ENCODE data around the gene ERC2. TPM values are rescaled to one million over a fixed set of nuclear protein-coding genes. Genes with fewer than 3 reads are reported as not detected.

The ERC2 gene
- total and polyA plus RNA-seq, 7 experiments from 2014 or later, result not detected

DNA sequence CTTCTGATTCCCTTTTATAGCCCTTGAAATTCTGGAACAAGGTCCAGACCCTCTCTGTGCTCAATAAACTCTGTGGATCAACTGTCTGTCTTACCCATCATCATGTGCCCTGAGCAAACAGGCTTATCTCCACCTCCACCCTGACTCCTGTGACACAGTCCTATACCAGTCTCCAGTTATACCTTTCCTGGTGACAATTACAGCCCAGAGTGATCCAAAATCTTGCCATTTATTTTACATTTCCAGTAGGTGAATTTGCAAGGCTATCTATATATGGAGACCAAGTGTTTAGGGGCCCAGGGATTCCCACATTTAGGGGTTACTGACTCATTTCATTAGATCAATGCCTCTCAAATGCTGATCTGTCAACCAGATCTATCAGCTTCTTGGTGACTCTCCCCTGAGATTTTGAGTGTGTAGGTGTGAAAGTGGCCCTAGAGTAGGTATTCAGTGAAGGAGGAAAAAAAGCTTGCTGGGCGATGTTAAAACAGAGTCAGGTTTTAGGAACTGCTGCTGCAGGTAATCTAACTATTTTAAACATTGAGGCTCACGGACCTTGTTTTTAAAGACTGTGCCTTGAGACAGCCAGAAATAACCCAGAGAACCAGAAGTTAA lies 751.5 kb downstream of the ERC2 start:
- H3K4me3 ChIP-seq (ENCODE audit: low read length), result no peak overlapping the region
- no peaks in the 10 kb centered on the region for H3K36me3 Mint-ChIP-seq

DNA sequence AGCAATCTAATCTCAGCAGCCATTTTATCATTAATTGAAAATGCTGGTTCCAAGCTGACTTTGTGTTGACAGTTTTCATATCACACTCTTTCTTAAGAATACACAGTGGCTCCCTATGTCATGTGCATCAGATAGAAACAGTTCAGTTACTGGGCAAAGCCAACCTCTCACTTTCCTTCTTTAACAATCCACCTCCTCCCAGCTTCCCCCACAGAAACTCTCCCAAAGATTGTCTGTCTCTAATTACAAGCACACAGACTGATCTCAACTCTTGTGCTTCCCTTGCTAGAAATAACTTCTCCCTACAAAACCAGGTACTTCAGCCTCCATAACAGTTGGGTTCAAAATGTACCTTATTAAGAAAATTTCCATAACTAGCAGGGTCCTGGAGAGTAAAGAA lies 752.2 kb downstream of the ERC2 start:
- ChIA-PET CTCF (no interaction called here), POLR2A (no interaction called here)
- Histone ChIP-seq H3K36me3 (ENCODE audit: control insufficient read depth in 2 of 3, insufficient read depth in 3 of 3, low read length in 3 of 3) (no peaks in the 10 kb centered on the region), H3K27me3 (ENCODE audit: control insufficient read depth in 2 of 2, insufficient read depth in 2 of 2, low read length in 2 of 2) (no peaks in the 10 kb centered on the region), H3K4me1 (ENCODE audit: control insufficient read depth in 2 of 2, insufficient read depth in 2 of 2, low read length in 2 of 2) (no peaks in the 10 kb centered on the region), H3K9me3 (ENCODE audit: control insufficient read depth in 2 of 3, low read length in 3 of 3) (no peaks in the 10 kb centered on the region), H3K27ac (ENCODE audit: low read depth, low read length) (no peak overlapping the region), H3K4me3 (ENCODE audit: low read length) (no peak overlapping the region)
- Mint-ChIP-seq H3K36me3 (no peaks in the 10 kb centered on the region), H3K27ac (no peak overlapping the region), H3K4me1 (no peaks in the 10 kb centered on the region), H3K4me3 (no peak overlapping the region), H3K27me3 (peaks cover 0 to 6% (median 0%) of the 10 kb centered on the region in 5 donors), H3K9me3 (peaks cover 0 to 4% (median 0%) of the 10 kb centered on the region in 11 donors)
- intact Hi-C loops (cut with micrococcal nuclease), result no loop called here
- DNase-seq (no peak), ATAC-seq (no peak)

More for the DNA sequence above, 751.5 kb downstream of the ERC2 start:
- POLR2A ChIA-PET, result no interaction called here
- Histone ChIP-seq H3K27me3 (ENCODE audit: control insufficient read depth in 2 of 2, insufficient read depth in 2 of 2, low read length in 2 of 2) (no peaks in the 10 kb centered on the region), H3K4me1 (ENCODE audit: control insufficient read depth in 2 of 2, insufficient read depth in 2 of 2, low read length in 2 of 2) (no peaks in the 10 kb centered on the region), H3K27ac (ENCODE audit: low read depth, low read length) (no peak overlapping the region), H3K36me3 (ENCODE audit: control insufficient read depth in 2 of 3, insufficient read depth in 3 of 3, low read length in 3 of 3) (no peaks in the 10 kb centered on the region), H3K9me3 (ENCODE audit: control insufficient read depth in 2 of 3, low read length in 3 of 3) (no peaks in the 10 kb centered on the region)
- no peak for ATAC-seq
- H3K9me3 Mint-ChIP-seq, result peaks cover 0 to 4% (median 0%) of the 10 kb centered on the region in 11 donors
- DNase-seq, result no peak
- intact Hi-C loops (cut with micrococcal nuclease), result no loop called here
- no peaks in the 10 kb centered on the region for H3K4me1 Mint-ChIP-seq
- CTCF ChIA-PET, result no interaction called here
- no peak overlapping the region for H3K27ac Mint-ChIP-seq
- H3K4me3 Mint-ChIP-seq, result no peak overlapping the region
- peaks cover 0 to 6% (median 0%) of the 10 kb centered on the region in 5 donors for H3K27me3 Mint-ChIP-seq

DNA sequence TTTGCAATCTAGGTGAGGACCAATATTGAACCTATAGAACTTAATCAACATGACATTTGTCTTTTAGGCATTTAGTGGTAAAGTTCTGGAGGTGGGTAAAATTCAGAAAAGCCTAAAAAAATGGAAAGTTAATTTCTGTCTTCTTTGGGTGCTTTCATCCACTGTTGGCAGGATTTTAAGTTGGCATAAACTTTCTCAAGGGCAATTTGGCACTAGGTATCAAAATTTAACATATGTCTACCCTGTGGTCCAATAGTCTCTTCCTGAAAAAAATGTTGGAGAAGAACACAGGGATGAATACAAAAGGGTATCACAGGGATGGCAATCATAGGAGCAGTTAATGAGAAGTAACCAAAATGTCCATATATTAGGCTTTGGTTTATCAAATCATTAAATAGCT lies 754.2 kb downstream of the ERC2 start:
- H3K27me3 Mint-ChIP-seq, result peaks cover 0 to 6% (median 0%) of the 10 kb centered on the region in 5 donors
- intact Hi-C loops (cut with micrococcal nuclease), result no loop called here
- Histone ChIP-seq H3K4me3 (ENCODE audit: low read length) (no peak overlapping the region), H3K4me1 (ENCODE audit: control insufficient read depth in 2 of 2, insufficient read depth in 2 of 2, low read length in 2 of 2) (no peaks in the 10 kb centered on the region), H3K27me3 (ENCODE audit: control insufficient read depth in 2 of 2, insufficient read depth in 2 of 2, low read length in 2 of 2) (no peaks in the 10 kb centered on the region), H3K36me3 (ENCODE audit: control insufficient read depth in 2 of 3, insufficient read depth in 3 of 3, low read length in 3 of 3) (no peaks in the 10 kb centered on the region), H3K9me3 (ENCODE audit: control insufficient read depth in 2 of 3, low read length in 3 of 3) (no peaks in the 10 kb centered on the region), H3K27ac (ENCODE audit: low read depth, low read length) (no peak overlapping the region)
- no peak overlapping the region for H3K27ac Mint-ChIP-seq
- POLR2A ChIA-PET, result no interaction called here
- H3K4me1 Mint-ChIP-seq, result no peaks in the 10 kb centered on the region
- ATAC-seq, result no peak
- DNase-seq, result no peak
- no peaks in the 10 kb centered on the region for H3K36me3 Mint-ChIP-seq
- peaks cover 0 to 4% (median 0%) of the 10 kb centered on the region in 11 donors for H3K9me3 Mint-ChIP-seq
- no peak overlapping the region for H3K4me3 Mint-ChIP-seq
- CTCF ChIA-PET, result no interaction called here

DNA sequence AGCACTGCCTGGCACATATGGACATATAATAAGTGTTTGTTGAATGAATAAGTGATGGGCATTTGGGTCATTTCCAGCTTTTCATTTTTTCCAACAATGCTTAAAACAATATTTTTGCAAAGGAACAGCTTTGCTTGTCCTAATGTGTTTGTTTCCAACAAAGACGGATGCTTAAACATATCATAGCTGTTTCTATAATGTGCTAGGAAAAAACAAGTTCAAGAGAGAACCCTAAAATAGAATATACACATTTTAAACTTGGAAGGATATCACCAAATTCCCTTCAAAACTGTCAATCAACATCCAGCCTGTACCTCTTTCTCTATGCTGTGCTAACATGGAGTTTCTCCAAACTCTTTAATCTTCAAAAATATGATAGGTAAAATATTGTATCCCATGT lies 756.6 kb downstream of the ERC2 start:
- H3K4me3 ChIP-seq (ENCODE audit: low read length), result no peak overlapping the region
- no peak overlapping the region for H3K27ac Mint-ChIP-seq
- no peaks in the 10 kb centered on the region for H3K9me3 ChIP-seq (ENCODE audit: control insufficient read depth in 2 of 3, low read length in 3 of 3)
- peaks cover 0 to 4% (median 0%) of the 10 kb centered on the region in 11 donors for H3K9me3 Mint-ChIP-seq
- H3K4me3 Mint-ChIP-seq, result no peak overlapping the region
- ChIA-PET CTCF (no interaction called here), POLR2A (no interaction called here)
- no peaks in the 10 kb centered on the region for H3K36me3 Mint-ChIP-seq
- H3K27ac ChIP-seq (ENCODE audit: low read depth, low read length), result no peak overlapping the region
- H3K4me1 ChIP-seq (ENCODE audit: control insufficient read depth in 2 of 2, insufficient read depth in 2 of 2, low read length in 2 of 2), result no peaks in the 10 kb centered on the region
- no peaks in the 10 kb centered on the region for H3K27me3 ChIP-seq (ENCODE audit: control insufficient read depth in 2 of 2, insufficient read depth in 2 of 2, low read length in 2 of 2)
- ATAC-seq (no peak), DNase-seq (no peak)
- peaks cover 0 to 6% (median 3%) of the 10 kb centered on the region in 5 donors for H3K27me3 Mint-ChIP-seq
- H3K4me1 Mint-ChIP-seq, result no peaks in the 10 kb centered on the region
- no peaks in the 10 kb centered on the region for H3K36me3 ChIP-seq (ENCODE audit: control insufficient read depth in 2 of 3, insufficient read depth in 3 of 3, low read length in 3 of 3)
- intact Hi-C loops (cut with micrococcal nuclease), result no loop called here

DNA sequence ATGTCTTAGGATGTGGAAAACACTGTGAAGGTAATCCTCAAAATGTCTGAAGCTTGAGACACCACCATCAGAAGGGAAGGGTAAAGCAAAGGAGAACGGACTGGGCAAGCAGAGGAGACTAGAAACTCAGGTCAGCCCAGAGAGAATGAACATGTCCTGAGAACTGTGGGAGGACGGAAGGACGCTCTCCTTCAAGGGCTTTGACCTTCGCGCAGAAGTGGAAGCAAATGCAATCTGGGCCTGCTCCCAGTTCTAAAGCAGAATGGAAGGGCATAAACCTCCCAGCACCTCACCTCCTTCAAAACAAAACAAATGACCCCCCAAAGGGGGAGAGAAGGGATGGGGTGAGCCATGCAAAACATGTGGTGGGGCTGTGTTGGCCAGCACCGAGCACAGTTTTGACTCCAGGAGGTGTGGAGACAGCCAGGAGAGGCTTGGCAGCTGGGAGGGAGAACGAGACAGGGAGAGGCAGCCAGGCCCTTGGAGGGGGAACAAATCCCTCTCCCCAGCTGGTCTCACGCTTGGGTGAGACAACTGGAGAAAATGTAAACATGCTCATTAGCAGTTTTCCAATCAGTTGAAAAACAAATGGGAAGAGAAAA lies 758.8 kb downstream of the ERC2 start:
- H3K27ac ChIP-seq (ENCODE audit: low read depth, low read length), result no peak overlapping the region
- Mint-ChIP-seq H3K27ac (no peak overlapping the region), H3K4me3 (no peak overlapping the region), H3K4me1 (peaks cover 0 to 2% (median 0%) of the 10 kb centered on the region in 7 donors), H3K36me3 (no peaks in the 10 kb centered on the region), H3K27me3 (peaks cover 0 to 6% (median 4%) of the 10 kb centered on the region in 5 donors), H3K9me3 (peaks cover 0 to 4% (median 0%) of the 10 kb centered on the region in 11 donors)
- DNase-seq (no peak), ATAC-seq (no peak)
- POLR2A ChIA-PET, result no interaction called here
- no peaks in the 10 kb centered on the region for H3K27me3 ChIP-seq (ENCODE audit: control insufficient read depth in 2 of 2, insufficient read depth in 2 of 2, low read length in 2 of 2)
- no peak overlapping the region for H3K4me3 ChIP-seq (ENCODE audit: low read length)
- CTCF ChIA-PET, result no interaction called here
- H3K4me1 ChIP-seq (ENCODE audit: control insufficient read depth in 2 of 2, insufficient read depth in 2 of 2, low read length in 2 of 2), result no peaks in the 10 kb centered on the region
- H3K9me3 ChIP-seq (ENCODE audit: control insufficient read depth in 2 of 3, low read length in 3 of 3), result no peaks in the 10 kb centered on the region
- intact Hi-C loops (cut with micrococcal nuclease), result no loop called here
- no peaks in the 10 kb centered on the region for H3K36me3 ChIP-seq (ENCODE audit: control insufficient read depth in 2 of 3, insufficient read depth in 3 of 3, low read length in 3 of 3)

DNA sequence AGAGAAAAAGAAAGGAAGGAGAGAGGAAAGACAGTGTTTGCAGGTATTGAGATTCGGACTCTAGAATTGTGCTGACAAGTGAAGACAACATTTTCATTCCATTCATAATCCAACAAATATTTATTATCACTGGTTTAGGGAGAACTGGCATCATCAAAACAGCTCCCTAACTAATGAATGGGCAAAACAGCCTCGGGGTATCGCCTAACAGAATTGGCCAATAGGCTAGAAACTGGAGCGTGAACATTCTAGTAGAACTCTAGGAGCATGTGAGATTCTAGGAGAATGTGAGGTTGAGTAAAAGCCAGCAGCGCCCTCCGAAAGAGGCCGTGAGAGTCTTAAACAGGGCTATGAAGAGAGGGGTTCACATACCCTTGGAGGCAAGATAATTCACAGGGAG lies 759.3 kb downstream of the ERC2 start:
- Histone ChIP-seq H3K36me3 (ENCODE audit: control insufficient read depth in 2 of 3, insufficient read depth in 3 of 3, low read length in 3 of 3) (no peaks in the 10 kb centered on the region), H3K4me1 (ENCODE audit: control insufficient read depth in 2 of 2, insufficient read depth in 2 of 2, low read length in 2 of 2) (no peaks in the 10 kb centered on the region), H3K9me3 (ENCODE audit: control insufficient read depth in 2 of 3, low read length in 3 of 3) (no peaks in the 10 kb centered on the region), H3K4me3 (ENCODE audit: low read length) (no peak overlapping the region), H3K27me3 (ENCODE audit: control insufficient read depth in 2 of 2, insufficient read depth in 2 of 2, low read length in 2 of 2) (no peaks in the 10 kb centered on the region), H3K27ac (ENCODE audit: low read depth, low read length) (no peak overlapping the region)
- H3K27me3 Mint-ChIP-seq, result peaks cover 0 to 6% (median 4%) of the 10 kb centered on the region in 5 donors
- H3K4me1 Mint-ChIP-seq, result peaks cover 0 to 2% (median 0%) of the 10 kb centered on the region in 7 donors
- peaks cover 0 to 4% (median 0%) of the 10 kb centered on the region in 11 donors for H3K9me3 Mint-ChIP-seq
- no peak for ATAC-seq
- H3K36me3 Mint-ChIP-seq, result no peaks in the 10 kb centered on the region
- POLR2A ChIA-PET, result no interaction called here
- no peak overlapping the region for H3K4me3 Mint-ChIP-seq
- intact Hi-C loops (cut with micrococcal nuclease), result no loop called here
- no peak for DNase-seq
- no peak overlapping the region for H3K27ac Mint-ChIP-seq
- CTCF ChIA-PET, result no interaction called here

DNA sequence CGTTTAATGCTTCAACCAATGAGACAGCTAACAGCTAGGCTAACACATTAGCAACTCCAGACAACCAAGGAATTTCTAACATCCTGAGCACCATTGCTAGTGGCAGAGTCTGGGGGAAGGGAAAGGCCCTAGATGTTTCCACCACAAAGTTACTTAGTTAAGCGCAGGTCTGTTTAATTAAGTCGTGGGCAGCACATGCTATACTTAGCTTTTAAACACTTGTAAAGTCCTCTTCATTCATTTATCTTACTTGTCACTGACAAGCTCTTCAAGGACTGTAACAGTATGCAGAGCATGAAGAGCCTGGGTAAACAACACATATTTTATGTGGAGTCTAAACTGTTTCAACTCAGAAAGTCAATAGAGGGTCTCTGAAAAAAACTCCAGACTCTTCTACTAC lies 760.0 kb downstream of the ERC2 start:
- DNase-seq (no peak), ATAC-seq (no peak)
- Mint-ChIP-seq H3K4me1 (peaks cover 0 to 2% (median 0%) of the 10 kb centered on the region in 7 donors), H3K36me3 (no peaks in the 10 kb centered on the region), H3K27me3 (peaks cover 0 to 6% (median 0%) of the 10 kb centered on the region in 5 donors), H3K9me3 (peaks cover 0 to 5% (median 0%) of the 10 kb centered on the region in 11 donors), H3K4me3 (no peak overlapping the region), H3K27ac (no peak overlapping the region)
- Histone ChIP-seq H3K4me3 (ENCODE audit: low read length) (no peak overlapping the region), H3K9me3 (ENCODE audit: control insufficient read depth in 2 of 3, low read length in 3 of 3) (no peaks in the 10 kb centered on the region), H3K27me3 (ENCODE audit: control insufficient read depth in 2 of 2, insufficient read depth in 2 of 2, low read length in 2 of 2) (no peaks in the 10 kb centered on the region), H3K36me3 (ENCODE audit: control insufficient read depth in 2 of 3, insufficient read depth in 3 of 3, low read length in 3 of 3) (no peaks in the 10 kb centered on the region), H3K4me1 (ENCODE audit: control insufficient read depth in 2 of 2, insufficient read depth in 2 of 2, low read length in 2 of 2) (no peaks in the 10 kb centered on the region), H3K27ac (ENCODE audit: low read depth, low read length) (no peak overlapping the region)
- ChIA-PET CTCF (no interaction called here), POLR2A (no interaction called here)
- intact Hi-C loops (cut with micrococcal nuclease), result no loop called here
